ENCODE data around the gene GCM1. TPM values are rescaled to one million over a fixed set of nuclear protein-coding genes. Genes with fewer than 3 reads are reported as not detected.
A peak's percentile ranks its signal among the peaks of the same experiment; 100 is the strongest.

The GCM1 gene
- polyA plus RNA-seq, 3 donors, result 0.08 TPM; not detected in 2

- H4K20me1 ChIP-seq (ENCODE audit: insufficient read depth, low read length), result peaks cover 7% of the 10 kb centered on the region
- peaks cover 18% of the 10 kb centered on the region for H3K79me2 ChIP-seq (ENCODE audit: insufficient read depth, low read length)
- no peaks in the 10 kb centered on the region for H3K27me3 ChIP-seq (ENCODE audit: control insufficient read depth in 2 of 2, insufficient read depth in 2 of 2, low read length in 2 of 2)
- no peak overlapping the region for H3K4me2 ChIP-seq (replicated peaks; ENCODE audit: extremely low read depth, low read length, poor library complexity, severe bottlenecking)
- no peaks in the 10 kb centered on the region for H3K9me3 ChIP-seq (replicated peaks in 1 of 2; ENCODE audit: control insufficient read depth in 1 of 2, insufficient read depth in 1 of 2, low read length in 2 of 2)
- intact Hi-C loops (cut with micrococcal nuclease), result no loop called here
- no peak overlapping the region for H3K4me3 ChIP-seq (replicated peaks in 1 of 3; ENCODE audit: low read depth in 2 of 3, low read length in 3 of 3)
- no peak overlapping the region for H2AFZ ChIP-seq (ENCODE audit: insufficient read depth, low read depth, low read length, poor library complexity, severe bottlenecking)
- no peaks in the 10 kb centered on the region for H3K4me1 ChIP-seq (ENCODE audit: control insufficient read depth in 1 of 2, insufficient read depth in 2 of 2, low read length in 2 of 2)
- Mint-ChIP-seq H3K4me3 (no peak overlapping the region), H3K27ac (no peak overlapping the region), H3K36me3 (peaks cover 82 to 89% of the 10 kb centered on the region in 2 donors), H3K27me3 (ENCODE audit: low read depth in 3 of 3) (no peaks in the 10 kb centered on the region), H3K9me3 (no peaks in the 10 kb centered on the region), H3K4me1 (no peaks in the 10 kb centered on the region)
- H3K36me3 ChIP-seq (replicated peaks in 1 of 2; ENCODE audit: control insufficient read depth in 1 of 2, insufficient read depth in 2 of 2, low read length in 2 of 2), result peaks cover 94 to 100% of the 10 kb centered on the region in 2 donors
- DNase-seq, result no peak
- peak overlapping the region in 1 of 2 donors; percentile 13 for H3K27ac ChIP-seq (ENCODE audit: low read depth in 1 of 2, low read length in 2 of 2)
- no peak overlapping the region for H3K9ac ChIP-seq (ENCODE audit: insufficient read depth, low read length, poor library complexity, severe bottlenecking)
- TF ChIP-seq CTCF (IDR thresholded peaks at IDR 0.05), result no peak
Measured at GRCh38 chr6:53089948-53090347, 58.7 kb downstream of the GCM1 start.

- Histone ChIP-seq H3K79me2 (ENCODE audit: insufficient read depth, low read length) (peaks cover 18% of the 10 kb centered on the region), H3K27me3 (ENCODE audit: control insufficient read depth in 2 of 2, insufficient read depth in 2 of 2, low read length in 2 of 2) (no peaks in the 10 kb centered on the region), H4K20me1 (ENCODE audit: insufficient read depth, low read length) (peaks cover 4% of the 10 kb centered on the region), H3K9me3 (replicated peaks in 1 of 2; ENCODE audit: control insufficient read depth in 1 of 2, insufficient read depth in 1 of 2, low read length in 2 of 2) (no peaks in the 10 kb centered on the region), H3K4me2 (replicated peaks; ENCODE audit: extremely low read depth, low read length, poor library complexity, severe bottlenecking) (no peak overlapping the region), H3K9ac (ENCODE audit: insufficient read depth, low read length, poor library complexity, severe bottlenecking) (no peak overlapping the region), H3K36me3 (replicated peaks in 1 of 2; ENCODE audit: control insufficient read depth in 1 of 2, insufficient read depth in 2 of 2, low read length in 2 of 2) (peaks cover 94 to 100% of the 10 kb centered on the region in 2 donors), H2AFZ (ENCODE audit: insufficient read depth, low read depth, low read length, poor library complexity, severe bottlenecking) (no peak overlapping the region), H3K4me3 (replicated peaks in 1 of 3; ENCODE audit: low read depth in 2 of 3, low read length in 3 of 3) (no peak overlapping the region), H3K27ac (ENCODE audit: low read depth in 1 of 2, low read length in 2 of 2) (no peak overlapping the region), H3K4me1 (ENCODE audit: control insufficient read depth in 1 of 2, insufficient read depth in 2 of 2, low read length in 2 of 2) (no peaks in the 10 kb centered on the region)
- intact Hi-C loops (cut with micrococcal nuclease), result no loop called here
- Mint-ChIP-seq H3K36me3 (peaks cover 84 to 88% of the 10 kb centered on the region in 2 donors), H3K4me1 (no peaks in the 10 kb centered on the region), H3K9me3 (no peaks in the 10 kb centered on the region), H3K4me3 (no peak overlapping the region), H3K27me3 (ENCODE audit: low read depth in 3 of 3) (no peaks in the 10 kb centered on the region), H3K27ac (no peak overlapping the region)
- DNase-seq, result no peak
- WGBS (ENCODE audit: insufficient coverage), result no CpG with 5 or more reads among the region's 2 CpGs
- TF ChIP-seq CTCF (IDR thresholded peaks at IDR 0.05), result no peak
Measured at GRCh38 chr6:53086302-53086701, 62.3 kb downstream of the GCM1 start.
